HepG2 (cell line): ENCODE measurements around the gene TUBB. TPM values are rescaled to one million over a fixed set of nuclear protein-coding genes. Genes with fewer than 3 reads are reported as not detected.

Experiments
- DBP ChIP-seq: sonication (generic); formaldehyde crosslinking; IDR thresholded peaks from 2 replicates; pipeline ENCODE4 v1.4.0; 2020; ENCODE audit warnings: missing genetic modification reagents; ENCODE audit errors: not compliant biosample characterization
- DRAP1 ChIP-seq: IDR thresholded peaks from 2 replicates; pipeline ENCODE4 v1.6.1; 2016; ENCODE audit warnings: missing genetic modification reagents, missing compliant biosample characterization
- EEA1 ChIP-seq: sonication (generic); formaldehyde crosslinking; IDR thresholded peaks from 2 replicates; pipeline ENCODE4 v1.5.1; 2020; ENCODE audit warnings: mild to moderate bottlenecking, missing genetic modification reagents, borderline replicate concordance
- MAFK ChIP-seq, 2 experiments: IDR thresholded peaks in 1 of 2; conservative IDR thresholded peaks in 1 of 2; 2 replicates each; pipeline ENCODE4 v1.6.1; 2011; ENCODE audit warnings: improper control_type of control experiment in 2 of 2, low read length in 2 of 2
- NFE2L2 ChIP-seq: fragments of 150-350 bp; IDR thresholded peaks from 2 replicates; pipeline ENCODE4 v1.6.1; 2014; ENCODE audit warnings: low read length
- NR2F1 ChIP-seq, 2 experiments: fragments of 450-650 bp in 1 of 2; formaldehyde crosslinking in 1 of 2; IDR thresholded peaks; 2 replicates each; pipeline versions ENCODE4 v1.5.0 to v1.6.1; 2016 to 2020; ENCODE audit warnings: mild to moderate bottlenecking in 1 of 2, missing compliant biosample characterization in 1 of 2, missing genetic modification reagents in 1 of 2, moderate library complexity in 1 of 2
- RBM22 ChIP-seq: fragments of 200-400 bp; formaldehyde crosslinking; optimal IDR thresholded peaks from 2 replicates; pipeline ENCODE3; 2017; ENCODE audit warnings: mild to moderate bottlenecking, low read length, moderate library complexity
- SRF ChIP-seq: IDR thresholded peaks from 2 replicates; pipeline ENCODE4 v1.6.1; 2011; ENCODE audit warnings: mild to moderate bottlenecking, low read depth, low read length, moderate library complexity
- TBL1XR1 ChIP-seq: fragments of 150-350 bp; IDR thresholded peaks from 2 replicates; pipeline ENCODE4 v1.6.1; 2014; ENCODE audit warnings: borderline replicate concordance, low read length; ENCODE audit not compliant: partially characterized antibody
- UBTF ChIP-seq: sonication (generic); formaldehyde crosslinking; IDR thresholded peaks from 2 replicates; pipeline ENCODE4 v1.4.0; 2020; ENCODE audit warnings: mild to moderate bottlenecking, missing genetic modification reagents
- ZNF34 ChIP-seq: sonication (generic); formaldehyde crosslinking; IDR thresholded peaks from 2 replicates; pipeline ENCODE4 v1.4.0; 2020; ENCODE audit warnings: mild to moderate bottlenecking, missing genetic modification reagents, borderline replicate concordance
- ZNF362 ChIP-seq: sonication (generic); formaldehyde crosslinking; IDR thresholded peaks from 2 replicates; pipeline ENCODE4 v1.4.0; 2020; ENCODE audit warnings: missing genetic modification reagents, mild to moderate bottlenecking, borderline replicate concordance
- ZNF512 ChIP-seq: sonication (generic); formaldehyde crosslinking; IDR thresholded peaks from 2 replicates; pipeline ENCODE4 v1.4.0; 2020; ENCODE audit warnings: mild to moderate bottlenecking, missing genetic modification reagents
- ZNF644 ChIP-seq: IDR thresholded peaks from 2 replicates; pipeline ENCODE4 v1.6.1; 2016; ENCODE audit warnings: low read depth
- ZNF710 ChIP-seq: sonication (generic); formaldehyde crosslinking; IDR thresholded peaks from 2 replicates; pipeline ENCODE4 v1.5.0; 2020; ENCODE audit warnings: mild to moderate bottlenecking, missing genetic modification reagents, borderline replicate concordance
- ZNF784 ChIP-seq: sonication (generic); formaldehyde crosslinking; IDR thresholded peaks from 2 replicates; pipeline ENCODE4 v1.5.1; 2020; ENCODE audit warnings: missing genetic modification reagents, mild to moderate bottlenecking, borderline replicate concordance
- polyA plus RNA-seq, 8 experiments: library from polyadenylated mRNA; depleted of rRNA in 3 of 8; stranded (reverse) in 7 of 8; unstranded in 1 of 8; fragments of >200 nt; fragmentation: Illumina TruSeq in 4 of 8; extraction: Trizol in 4 of 8; gene quantifications; 2 replicates each; pipeline versions ENCODE4 v1.2.1 to v1.2.3, GENCODE V29; 2011 to 2016; ENCODE audit warnings: low read depth in 4 of 8, missing spikeins in 1 of 8, mixed read lengths in 1 of 8; ENCODE audit not compliant: insufficient read depth in 1 of 8
- total RNA-seq, 5 experiments: library from RNA; depleted of rRNA; stranded (reverse); fragments of >200 nt; fragmentation: Illumina TruSeq; extraction: Trizol; gene quantifications; 2 replicates each; pipeline ENCODE4 v1.2.3, GENCODE V29; 2016; ENCODE audit warnings: low read depth in 1 of 5

Gene TUBB
- total and polyA plus RNA-seq, 2 of the 13 experiments (the other 11 are each of a cell fraction or from before 2014, with no cell fraction given) = 911 to 1,163 TPM

- TF ChIP-seq MAFK (conservative IDR thresholded peaks at IDR 0.05 in 1 of 2, IDR thresholded peaks at IDR 0.05 in 1 of 2; ENCODE audit: low read length in 2 of 2) (peak; percentile 2 to 20; a peak in 1 of 4 replicates), DRAP1 (CRISPR knock-in tag) (peak; percentile 90), ZNF710 (CRISPR knock-in tag) (peak; percentile 97; the same call in 1 of the 2 replicates), ZNF784 (peak; percentile 54; the same call in 1 of the 2 replicates), ZNF644 (CRISPR knock-in tag) (peak; percentile 32), UBTF (CRISPR knock-in tag) (peak; percentile 76; the same call in 1 of the 2 replicates), RBM22 (no peak), NFE2L2 (no peak), DBP (no peak), TBL1XR1 (peak; percentile 58), NR2F1 (CRISPR knock-in tag; IDR thresholded peaks at IDR 0.05) (peak in 1 of 2 experiments; percentile 32; a peak in 2 of 4 replicates), ZNF362 (CRISPR knock-in tag) (peak; percentile 56; the same call in 1 of the 2 replicates), ZNF512 (CRISPR knock-in tag) (0 out of 2 replicates have a peak, but pooled peaks have one; percentile 20), EEA1 (CRISPR knock-in tag) (no peak), ZNF34 (CRISPR knock-in tag) (no peak), SRF (0 out of 2 replicates have a peak, but pooled peaks have one; percentile 28)
Measured at GRCh38 chr6:30763618-30764489, 43.7 kb downstream of the TUBB start (continued).
